Chondrocyte (in vitro differentiated cells): ENCODE measurements around the gene XK. TPM values are rescaled to one million over a fixed set of nuclear protein-coding genes. Genes with fewer than 3 reads are reported as not detected.
"Not testable (repeated sequence)": the region's sequence is repeated elsewhere in the genome, so short reads cannot be mapped to it uniquely, and the experiment has no call there.

ENCODE experiments used
- DNase-seq: peaks from one replicate; pipeline ENCODE4 v3.0.0; 2021; ENCODE audit warnings: mixed read lengths, low spot score
- H3K27ac Mint-ChIP-seq: one replicate; pipeline ENCODE4 v1.8.0; 2021; ENCODE audit warnings: mild to moderate bottlenecking, moderate library complexity, mixed read lengths; ENCODE audit not compliant: unreplicated experiment
- H3K27me3 Mint-ChIP-seq: 2 replicates; pipeline ENCODE4 v1.8.0; 2021; ENCODE audit warnings: low read depth, mixed read lengths
- H3K36me3 Mint-ChIP-seq: 2 replicates; pipeline ENCODE4 v1.8.0; 2021; ENCODE audit warnings: low read depth, mixed read lengths
- H3K4me1 Mint-ChIP-seq: 2 replicates; pipeline ENCODE4 v1.8.0; 2021; ENCODE audit warnings: low read depth, mild to moderate bottlenecking, mixed read lengths
- H3K4me3 Mint-ChIP-seq: one replicate; pipeline ENCODE4 v1.8.0; 2021; ENCODE audit warnings: mild to moderate bottlenecking, moderate library complexity, mixed read lengths; ENCODE audit not compliant: unreplicated experiment
- H3K9me3 Mint-ChIP-seq: 2 replicates; pipeline ENCODE4 v1.8.0; 2021; ENCODE audit warnings: low read depth, mixed read lengths
- total RNA-seq: library from RNA; stranded (reverse); gene quantifications from 3 replicates; pipeline ENCODE4 v1.2.1, GENCODE V29; 2021
- TF ChIP-seq, protein P1 (sequence below): fragments of 200-600 bp; sonication (generic); IDR thresholded peaks from 2 replicates; pipeline ENCODE4 v1.5.0; 2021; ENCODE audit warnings: antibody characterized with exemption, mild to moderate bottlenecking, moderate library complexity

Gene XK
- total RNA-seq, 1 donor from 2014 or later: 0.07 TPM

DNA sequence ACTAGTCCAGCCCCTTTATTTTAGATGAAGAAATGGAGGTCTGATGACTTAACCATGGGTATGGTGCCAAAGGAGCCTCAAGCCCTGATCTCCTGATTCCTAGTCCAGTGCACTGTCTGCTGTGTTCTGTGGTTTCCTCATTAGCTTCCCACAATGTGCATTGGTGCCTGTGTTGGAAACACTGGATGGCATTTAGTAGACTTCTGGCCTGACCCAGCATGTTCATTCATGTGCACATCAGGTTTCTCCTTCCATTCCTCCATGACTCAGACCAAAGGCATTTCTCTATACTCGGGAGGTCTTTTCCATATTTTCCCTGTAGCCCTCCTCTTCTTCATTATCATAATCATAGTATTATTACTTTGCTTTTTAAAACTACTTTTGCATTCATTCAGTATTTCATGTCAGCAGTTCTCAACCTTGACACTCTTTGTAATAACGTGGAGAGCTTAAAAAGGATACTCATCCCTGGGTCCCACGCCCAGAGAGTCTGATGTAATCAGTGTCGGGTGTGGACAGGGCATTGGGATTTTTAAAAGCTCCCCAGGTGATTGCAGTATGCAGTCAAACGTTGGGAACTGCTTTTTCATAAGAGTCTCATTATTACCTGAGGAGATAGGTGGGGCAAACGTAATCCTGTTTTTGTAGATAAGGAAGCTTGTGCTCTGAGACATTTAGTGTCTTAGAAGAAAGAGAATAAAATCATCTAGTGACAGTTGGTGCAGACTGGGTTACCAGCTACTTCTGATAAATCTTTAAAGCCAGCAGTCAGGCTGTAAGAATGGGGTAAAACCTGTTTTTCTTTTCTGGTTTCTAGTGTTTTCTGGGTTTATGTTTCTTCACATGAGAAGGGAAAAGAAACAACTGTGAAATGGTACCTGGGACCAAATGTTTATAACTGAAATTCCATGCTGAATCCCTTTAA is 40.9 kb upstream of the XK start:
- Mint-ChIP-seq H3K36me3 (no peaks in the 10 kb centered on the region), H3K4me1 (no peaks in the 10 kb centered on the region), H3K27ac (no peak overlapping the region), H3K4me3 (no peak overlapping the region), H3K9me3 (peaks cover 9% of the 10 kb centered on the region), H3K27me3 (no peaks in the 10 kb centered on the region)
- TF ChIP-seq, protein P1, sequence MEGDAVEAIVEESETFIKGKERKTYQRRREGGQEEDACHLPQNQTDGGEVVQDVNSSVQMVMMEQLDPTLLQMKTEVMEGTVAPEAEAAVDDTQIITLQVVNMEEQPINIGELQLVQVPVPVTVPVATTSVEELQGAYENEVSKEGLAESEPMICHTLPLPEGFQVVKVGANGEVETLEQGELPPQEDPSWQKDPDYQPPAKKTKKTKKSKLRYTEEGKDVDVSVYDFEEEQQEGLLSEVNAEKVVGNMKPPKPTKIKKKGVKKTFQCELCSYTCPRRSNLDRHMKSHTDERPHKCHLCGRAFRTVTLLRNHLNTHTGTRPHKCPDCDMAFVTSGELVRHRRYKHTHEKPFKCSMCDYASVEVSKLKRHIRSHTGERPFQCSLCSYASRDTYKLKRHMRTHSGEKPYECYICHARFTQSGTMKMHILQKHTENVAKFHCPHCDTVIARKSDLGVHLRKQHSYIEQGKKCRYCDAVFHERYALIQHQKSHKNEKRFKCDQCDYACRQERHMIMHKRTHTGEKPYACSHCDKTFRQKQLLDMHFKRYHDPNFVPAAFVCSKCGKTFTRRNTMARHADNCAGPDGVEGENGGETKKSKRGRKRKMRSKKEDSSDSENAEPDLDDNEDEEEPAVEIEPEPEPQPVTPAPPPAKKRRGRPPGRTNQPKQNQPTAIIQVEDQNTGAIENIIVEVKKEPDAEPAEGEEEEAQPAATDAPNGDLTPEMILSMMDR: no peak
- no peak for DNase-seq

DNA sequence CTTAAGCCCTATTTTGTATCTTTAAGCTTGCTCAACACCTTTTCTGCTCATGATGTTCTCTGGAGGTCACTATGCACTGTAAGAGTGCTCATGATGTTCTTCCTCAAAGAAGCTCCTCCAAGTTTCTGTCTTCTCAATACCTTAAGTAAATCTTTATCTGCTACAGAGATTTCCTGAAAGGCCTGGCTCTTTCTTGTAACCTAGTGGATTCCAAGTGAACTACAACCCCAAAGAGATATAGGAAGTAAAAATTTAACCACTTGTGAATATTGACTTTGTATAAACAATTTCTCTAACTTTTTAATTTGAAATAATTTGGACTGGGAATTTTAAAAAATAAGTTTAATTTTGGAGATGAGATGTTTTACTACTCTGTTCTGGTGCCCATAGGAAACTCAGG is 39.3 kb upstream of the XK start:
- Mint-ChIP-seq H3K36me3 (no peaks in the 10 kb centered on the region), H3K4me1 (no peaks in the 10 kb centered on the region), H3K4me3 (no peak overlapping the region), H3K27ac (no peak overlapping the region), H3K9me3 (peaks cover 9% of the 10 kb centered on the region), H3K27me3 (no peaks in the 10 kb centered on the region)
- TF ChIP-seq, protein P1: no peak
- no peak for DNase-seq

DNA sequence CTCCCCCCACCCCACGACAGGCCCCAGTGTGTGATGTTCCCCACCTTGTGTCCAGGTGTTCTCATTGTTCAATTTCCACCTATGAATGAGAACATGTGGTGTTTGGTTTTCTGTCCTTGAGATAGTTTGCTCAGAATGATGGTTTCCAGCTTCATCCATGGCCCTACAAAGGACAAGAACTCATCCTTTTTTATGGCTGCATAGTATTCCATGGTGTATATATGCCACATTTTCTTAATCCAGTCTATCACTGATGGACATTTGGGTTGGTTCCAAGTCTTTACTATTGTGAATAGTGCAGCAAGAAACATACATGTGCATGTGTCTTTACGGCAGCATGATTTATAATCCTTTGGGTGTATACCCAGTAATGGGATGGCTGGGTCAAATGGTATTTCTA is 34.7 kb upstream of the XK start:
- DNase-seq, H3K9me3 Mint-ChIP-seq, H3K36me3 Mint-ChIP-seq, H3K4me1 Mint-ChIP-seq, H3K27me3 Mint-ChIP-seq, H3K27ac Mint-ChIP-seq, H3K4me3 Mint-ChIP-seq: not testable (repeated sequence)

DNA sequence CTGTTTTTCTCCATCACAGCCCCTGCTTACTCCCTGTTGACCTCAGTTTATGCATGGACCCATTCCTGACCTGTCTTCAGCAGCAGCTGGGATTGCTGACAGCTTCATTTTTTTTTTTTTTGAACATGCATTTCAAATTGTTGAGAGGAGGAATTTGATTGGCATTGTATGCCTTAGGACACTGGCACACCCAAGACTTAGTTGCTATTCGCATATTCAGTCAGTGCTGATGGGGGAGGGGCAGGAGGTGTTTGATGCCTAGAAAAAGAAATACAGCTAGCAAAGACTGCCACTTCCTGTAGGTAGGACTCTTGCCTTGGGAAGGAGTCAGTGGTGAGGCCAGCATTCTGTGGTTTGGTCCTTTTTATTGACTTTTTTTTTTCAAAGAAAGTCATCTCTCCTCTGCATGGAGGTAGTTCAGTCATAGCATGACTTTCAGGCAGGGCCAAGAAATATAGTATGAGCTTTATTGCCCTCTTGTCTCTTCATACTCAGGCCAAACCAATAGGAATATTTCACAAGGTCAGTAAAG is 33.6 kb upstream of the XK start:
- TF ChIP-seq, protein P1: no peak
- Mint-ChIP-seq H3K27ac (no peak overlapping the region), H3K4me3 (no peak overlapping the region), H3K4me1 (no peaks in the 10 kb centered on the region), H3K27me3 (peaks cover 7% of the 10 kb centered on the region), H3K36me3 (no peaks in the 10 kb centered on the region), H3K9me3 (peaks cover 8% of the 10 kb centered on the region)
- no peak for DNase-seq

- Mint-ChIP-seq H3K36me3 (no peaks in the 10 kb centered on the region), H3K27me3 (peaks cover 7% of the 10 kb centered on the region), H3K9me3 (peaks cover 8% of the 10 kb centered on the region), H3K27ac (no peak overlapping the region), H3K4me1 (no peaks in the 10 kb centered on the region), H3K4me3 (no peak overlapping the region)
- TF ChIP-seq, protein P1: no peak
- no peak for DNase-seq
Observed at GRCh38 chrX:37652589-37653231, 32.9 kb upstream of the XK start.
